Fibroblast of lung (primary cell): ENCODE data around the gene BANF1. TPM values are rescaled to one million over a fixed set of nuclear protein-coding genes. Genes with fewer than 3 reads are reported as not detected.

Experiments used
- DNase-seq, 2 donors: peaks; one replicate each; pipeline versions ENCODE4 v3.0.0 to v3.0.0-alpha.2; 2010; ENCODE audit warnings: low read depth in 2 of 2
- H2AFZ ChIP-seq: 2 replicates; pipeline ENCODE4 v1.5.1; 2012; ENCODE audit warnings: low read length, control low read depth, inconsistent platforms
- H3K27ac ChIP-seq: 2 replicates; pipeline ENCODE4 v1.5.1; 2011; ENCODE audit warnings: low read length, control low read depth; ENCODE audit not compliant: insufficient read depth
- H3K27me3 ChIP-seq: 2 replicates; pipeline ENCODE4 v1.5.1; 2011; ENCODE audit warnings: mild to moderate bottlenecking, low read length; ENCODE audit not compliant: control insufficient read depth, insufficient read depth
- H3K36me3 ChIP-seq: 2 replicates; pipeline ENCODE4 v1.5.1; 2011; ENCODE audit warnings: low read length; ENCODE audit not compliant: control insufficient read depth, insufficient read depth
- H3K4me1 ChIP-seq: 2 replicates; pipeline ENCODE4 v1.5.1; 2011; ENCODE audit warnings: low read length; ENCODE audit not compliant: control insufficient read depth, insufficient read depth; ENCODE audit errors: extremely low read depth
- H3K4me2 ChIP-seq: 2 replicates; pipeline ENCODE4 v1.5.1; 2011; ENCODE audit warnings: low read length, control low read depth; ENCODE audit not compliant: insufficient read depth; ENCODE audit errors: extremely low read depth
- H3K4me3 ChIP-seq, 4 experiments: fragments of 200-600 bp in 1 of 4; sonication (generic) in 1 of 4; replicated peaks in 1 of 4; 2 replicates each; pipeline ENCODE4 v1.5.1; 2011 to 2016; ENCODE audit warnings: low read length in 4 of 4, low read depth in 3 of 4, mild to moderate bottlenecking in 3 of 4, control low read depth in 2 of 4, inconsistent platforms in 1 of 4, mixed read lengths in 1 of 4; ENCODE audit not compliant: insufficient read depth in 1 of 4; ENCODE audit errors: control extremely low read depth in 1 of 4
- H3K79me2 ChIP-seq: 2 replicates; pipeline ENCODE4 v1.5.1; 2012; ENCODE audit warnings: mild to moderate bottlenecking, low read length, inconsistent platforms; ENCODE audit not compliant: control insufficient read depth, insufficient read depth
- H3K9ac ChIP-seq: 2 replicates; pipeline ENCODE4 v1.5.1; 2011; ENCODE audit warnings: mild to moderate bottlenecking, low read length, control low read depth; ENCODE audit not compliant: insufficient read depth
- H3K9me3 ChIP-seq: 2 replicates; pipeline ENCODE4 v1.5.1; 2012; ENCODE audit warnings: low read depth, low read length; ENCODE audit not compliant: control insufficient read depth, insufficient read depth
- H4K20me1 ChIP-seq: 2 replicates; pipeline ENCODE4 v1.5.1; 2011; ENCODE audit warnings: low read length; ENCODE audit not compliant: control insufficient read depth, insufficient read depth; ENCODE audit errors: extremely low read depth
- CTCF ChIP-seq, 2 donors: IDR thresholded peaks in 1 of 2; conservative IDR thresholded peaks in 1 of 2; 1 replicate in 1 of 2; 2 replicates in 1 of 2; pipeline ENCODE4 v1.5.1; 2011 to 2012; ENCODE audit warnings: low read length in 2 of 2, control low read depth in 1 of 2, inconsistent platforms in 1 of 2, low read depth in 1 of 2, mild to moderate bottlenecking in 1 of 2
- EZH2 ChIP-seq: IDR thresholded peaks from 2 replicates; pipeline ENCODE4 v1.5.1; 2012; ENCODE audit warnings: low read length, control low read depth, mild to moderate bottlenecking; ENCODE audit errors: missing control alignments
- polyA plus RNA-seq, 2 donors: library from polyadenylated mRNA; depleted of rRNA in 1 of 2; stranded (reverse) in 1 of 2; unstranded in 1 of 2; fragments of >200 nt; gene quantifications; 2 replicates each; pipeline ENCODE4 v1.2.1, GENCODE V29; 2011 to 2012; ENCODE audit warnings: missing spikeins in 1 of 2
- total RNA-seq: library from RNA; depleted of rRNA; stranded (reverse); fragments of >200 nt; gene quantifications from 2 replicates; pipeline ENCODE4 v1.2.1, GENCODE V29; 2014

BANF1 gene
- total and polyA plus RNA-seq, 2 donors (not counting 1 experiment from before 2014, with no cell fraction given), result 19.0 to 156 TPM

GRCh38 chr11:65976216-65977176 is 25.8 kb upstream of the BANF1 start:
- Histone ChIP-seq H3K27me3 (no peaks in the 10 kb centered on the region), H4K20me1 (no peaks in the 10 kb centered on the region), H3K36me3 (peaks cover 16% of the 10 kb centered on the region), H3K9me3 (no peaks in the 10 kb centered on the region), H3K79me2 (no peaks in the 10 kb centered on the region), H3K4me1 (peaks cover 4% of the 10 kb centered on the region), H2AFZ (no peak overlapping the region), H3K4me3 (no peak overlapping the region), H3K9ac (no peak overlapping the region), H3K4me2 (no peak overlapping the region), H3K27ac (no peak overlapping the region)
- no peak for DNase-seq
- TF ChIP-seq EZH2, result no peak
- no peak for TF ChIP-seq CTCF (conservative IDR thresholded peaks at IDR 0.05 in 1 of 2, IDR thresholded peaks at IDR 0.05 in 1 of 2; ENCODE audit: low read depth in 1 of 2, low read length in 2 of 2)

GRCh38 chr11:65977621-65978390 is 24.5 kb upstream of the BANF1 start:
- Histone ChIP-seq H2AFZ (no peak overlapping the region), H3K4me3 (no peak overlapping the region), H3K9ac (no peak overlapping the region), H4K20me1 (no peaks in the 10 kb centered on the region), H3K27ac (no peak overlapping the region), H3K4me2 (no peak overlapping the region), H3K36me3 (peaks cover 16% of the 10 kb centered on the region), H3K4me1 (peaks cover 4% of the 10 kb centered on the region), H3K27me3 (no peaks in the 10 kb centered on the region), H3K9me3 (no peaks in the 10 kb centered on the region), H3K79me2 (no peaks in the 10 kb centered on the region)
- no peak for DNase-seq
- TF ChIP-seq EZH2 (no peak), CTCF (conservative IDR thresholded peaks at IDR 0.05 in 1 of 2, IDR thresholded peaks at IDR 0.05 in 1 of 2; ENCODE audit: low read depth in 1 of 2, low read length in 2 of 2) (no peak)
